ENCODE measurements around the gene NDST1. TPM values are rescaled to one million over a fixed set of nuclear protein-coding genes. Genes with fewer than 3 reads are reported as not detected.
A peak's percentile ranks its signal among the peaks of the same experiment; 100 is the strongest.

NDST1 gene
- total and polyA plus RNA-seq, 8 donors = 52.2 to 100 (median 71.3) TPM

GRCh38 chr5:150605546-150605945 lies 97.6 kb downstream of the NDST1 start:
- Histone ChIP-seq H3K4me1 (peaks cover 2 to 11% of the 10 kb centered on the region in 2 donors), H3K9me3 (no peaks in the 10 kb centered on the region), H3K36me3 (no peaks in the 10 kb centered on the region), H3K27ac (no peak overlapping the region), H3K27me3 (no peaks in the 10 kb centered on the region), H3K4me3 (no peak overlapping the region)
- peak in 1 of 4 donors; percentile 10 for DNase-seq
- intact Hi-C loops (cut with DNase I) = no loop called here
- TF ChIP-seq CTCF (IDR thresholded peaks at IDR 0.05) = no peak
- ATAC-seq = no peak

GRCh38 chr5:150606476-150606875 lies 98.5 kb downstream of the NDST1 start:
- H3K27ac ChIP-seq = no peak overlapping the region
- H3K4me3 ChIP-seq = no peak overlapping the region
- peaks cover 0 to 6% of the 10 kb centered on the region in 2 donors for H3K4me1 ChIP-seq
- H3K36me3 ChIP-seq = no peaks in the 10 kb centered on the region
- H3K27me3 ChIP-seq = no peaks in the 10 kb centered on the region
- no peak for ATAC-seq
- no peak for TF ChIP-seq CTCF (IDR thresholded peaks at IDR 0.05)
- intact Hi-C loops (cut with DNase I) = no loop called here
- H3K9me3 ChIP-seq = no peaks in the 10 kb centered on the region
- no peak for DNase-seq

- ATAC-seq (no peak), DNase-seq (no peak)
- Histone ChIP-seq H3K36me3 (no peaks in the 10 kb centered on the region), H3K4me3 (no peak overlapping the region), H3K27ac (no peak overlapping the region), H3K27me3 (no peaks in the 10 kb centered on the region), H3K9me3 (no peaks in the 10 kb centered on the region), H3K4me1 (peaks cover under 1 to 6% of the 10 kb centered on the region in 2 donors)
- no peak for TF ChIP-seq CTCF (IDR thresholded peaks at IDR 0.05)
- intact Hi-C loops (cut with DNase I) = no loop called here
Observed at GRCh38 chr5:150607105-150607504, 99.2 kb downstream of the NDST1 start.

Other genes with a start within 250 kb of the NDST1 start
- gene CAMK2A, start 218.4 kb upstream of the NDST1 start, total RNA-seq = 1 to 10 TPM in 1 of 2 donors, under 1 TPM in 1; 0.64 to 1.2 TPM
- gene CAMK2A, start 218.4 kb upstream of the NDST1 start, polyA plus RNA-seq (ENCODE audit: insufficient read length in 6 of 6) = 1 to 10 TPM; 4.0 to 5.8 (median 5.3) TPM
- gene ARSI, start 205.2 kb upstream of the NDST1 start, total RNA-seq = 1 to 10 TPM; 6.6 to 7.5 TPM
- 10 to 100 TPM; 19.2 to 31.8 (median 25.0) TPM for gene ARSI, start 205.2 kb upstream of the NDST1 start, polyA plus RNA-seq (ENCODE audit: insufficient read length in 6 of 6)
- 10 to 100 TPM; 21.8 to 32.5 TPM for gene TCOF1, start 150.4 kb upstream of the NDST1 start, total RNA-seq
- 10 to 100 TPM; 27.9 to 42.6 (median 31.1) TPM for gene TCOF1, start 150.4 kb upstream of the NDST1 start, polyA plus RNA-seq (ENCODE audit: insufficient read length in 6 of 6)
- gene CD74, start 95.2 kb upstream of the NDST1 start, total RNA-seq = 1,000 to 10,000 TPM; 1,866 to 2,212 TPM
- gene CD74, start 95.2 kb upstream of the NDST1 start, polyA plus RNA-seq (ENCODE audit: insufficient read length in 6 of 6) = 100 to 1,000 TPM; 143 to 201 (median 169) TPM
- gene RPS14, start 58.4 kb upstream of the NDST1 start, total RNA-seq = 1,000 to 10,000 TPM; 1,428 to 1,504 TPM
- 1,000 to 10,000 TPM; 2,209 to 2,778 (median 2,470) TPM for gene RPS14, start 58.4 kb upstream of the NDST1 start, polyA plus RNA-seq (ENCODE audit: insufficient read length in 6 of 6)
- gene SYNPO, start 132.5 kb downstream of the NDST1 start, total RNA-seq = 100 to 1,000 TPM in 1 of 2 donors, 10 to 100 TPM in 1; 80.4 to 114 TPM
- gene SYNPO, start 132.5 kb downstream of the NDST1 start, polyA plus RNA-seq (ENCODE audit: insufficient read length in 6 of 6) = 10 to 100 TPM; 22.0 to 31.6 (median 26.6) TPM
- gene MYOZ3, start 153.1 kb downstream of the NDST1 start, total RNA-seq = 1 to 10 TPM in 1 of 2 donors, under 1 TPM in 1; 0.79 to 3.1 TPM
- gene MYOZ3, start 153.1 kb downstream of the NDST1 start, polyA plus RNA-seq (ENCODE audit: insufficient read length in 6 of 6) = 10 to 100 TPM; 10.6 to 13.1 (median 11.4) TPM
- 10 to 100 TPM; 36.4 to 48.1 TPM for gene RBM22, start 192.9 kb downstream of the NDST1 start, total RNA-seq
- 10 to 100 TPM; 75.5 to 81.0 (median 78.2) TPM for gene RBM22, start 192.9 kb downstream of the NDST1 start, polyA plus RNA-seq (ENCODE audit: insufficient read length in 6 of 6)